Measurements from ENCODE around the gene ARSJ.

DNA sequence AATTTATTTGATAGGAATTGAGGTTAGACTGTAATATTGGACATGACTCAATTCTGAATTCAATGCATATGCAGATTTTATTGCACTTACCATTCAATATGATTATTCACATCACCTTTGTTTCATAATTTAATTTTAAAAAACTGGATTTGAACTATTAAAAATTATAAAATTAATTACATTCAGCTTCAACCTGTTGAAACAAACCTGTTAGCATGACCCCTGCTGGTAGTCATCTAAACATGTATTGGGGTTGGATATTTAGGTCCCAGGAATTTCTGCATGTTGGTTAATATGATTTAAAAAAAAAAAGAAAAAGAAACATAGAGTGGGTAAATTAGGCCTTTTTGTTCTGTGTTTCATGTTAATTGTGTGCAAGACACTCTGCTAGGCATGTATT lies 85.9 kb downstream of the ARSJ start:
- TF ChIP-seq, protein P1, sequence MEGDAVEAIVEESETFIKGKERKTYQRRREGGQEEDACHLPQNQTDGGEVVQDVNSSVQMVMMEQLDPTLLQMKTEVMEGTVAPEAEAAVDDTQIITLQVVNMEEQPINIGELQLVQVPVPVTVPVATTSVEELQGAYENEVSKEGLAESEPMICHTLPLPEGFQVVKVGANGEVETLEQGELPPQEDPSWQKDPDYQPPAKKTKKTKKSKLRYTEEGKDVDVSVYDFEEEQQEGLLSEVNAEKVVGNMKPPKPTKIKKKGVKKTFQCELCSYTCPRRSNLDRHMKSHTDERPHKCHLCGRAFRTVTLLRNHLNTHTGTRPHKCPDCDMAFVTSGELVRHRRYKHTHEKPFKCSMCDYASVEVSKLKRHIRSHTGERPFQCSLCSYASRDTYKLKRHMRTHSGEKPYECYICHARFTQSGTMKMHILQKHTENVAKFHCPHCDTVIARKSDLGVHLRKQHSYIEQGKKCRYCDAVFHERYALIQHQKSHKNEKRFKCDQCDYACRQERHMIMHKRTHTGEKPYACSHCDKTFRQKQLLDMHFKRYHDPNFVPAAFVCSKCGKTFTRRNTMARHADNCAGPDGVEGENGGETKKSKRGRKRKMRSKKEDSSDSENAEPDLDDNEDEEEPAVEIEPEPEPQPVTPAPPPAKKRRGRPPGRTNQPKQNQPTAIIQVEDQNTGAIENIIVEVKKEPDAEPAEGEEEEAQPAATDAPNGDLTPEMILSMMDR (IDR thresholded peaks at IDR 0.05): peak in 9 of 12 donors; percentile 7 to 41 (median 33)
- no peak for TF ChIP-seq POLR2A (IDR thresholded peaks at IDR 0.05)

All from heart left ventricle (tissue), 13 donors.